SK-N-SH (cell line): ENCODE results near the gene RUFY2. TPM values are rescaled to one million over a fixed set of nuclear protein-coding genes. Genes with fewer than 3 reads are reported as not detected.

ENCODE experiments used
- CTCF ChIA-PET: fragments of 300-600, 350-600 bp; formaldehyde crosslinking; extraction: SDS; loops from one replicate; lab custom pipeline; 2021; lab: Yijun Ruan, JAX
- POLR2A ChIA-PET: fragments of 350-600 bp; sonication (Branson Sonifier 250); formaldehyde crosslinking; extraction: SDS; loops from one replicate; lab custom pipeline; 2020; ENCODE audit warnings: antibody characterized with exemption, inconsistent platforms; lab: Yijun Ruan, JAX
- DNase-seq: peaks from one replicate; pipeline ENCODE4 v3.0.0; 2012
- H2AFZ ChIP-seq: fragments of 200-600 bp; sonication (generic); 2 replicates; pipeline ENCODE4 v1.8.1; 2016; ENCODE audit warnings: antibody characterized with exemption, mild to moderate bottlenecking, low read depth
- H3F3A ChIP-seq: fragments of 200-600 bp; sonication (generic); replicated peaks from 2 replicates; pipeline ENCODE3; 2016; ENCODE audit warnings: antibody characterized with exemption, mild to moderate bottlenecking; ENCODE audit not compliant: insufficient read depth
- H3K27ac ChIP-seq, 2 experiments: fragments of 200-500 bp in 1 of 2; fragments of 200-600 bp in 1 of 2; sonication (Bioruptor generic) in 1 of 2; sonication (generic), shearing (Covaris generic) in 1 of 2; 2 replicates each; pipeline versions ENCODE4 v1.5.1 to v1.6.1; 2014 to 2016; ENCODE audit warnings: low read depth in 2 of 2, inconsistent platforms in 1 of 2, low read length in 1 of 2, mild to moderate bottlenecking in 1 of 2, mixed read lengths in 1 of 2
- H3K27me3 ChIP-seq: fragments of 200-600 bp; sonication (generic), shearing (Covaris generic); 2 replicates; pipeline ENCODE4 v1.6.1; 2016; ENCODE audit warnings: mixed run types; ENCODE audit not compliant: insufficient read depth
- H3K36me3 ChIP-seq, 2 experiments: fragments of 200-500 bp in 1 of 2; fragments of 200-600 bp in 1 of 2; sonication (Bioruptor generic) in 1 of 2; sonication (generic) in 1 of 2; replicated peaks in 1 of 2; 2 replicates each; pipeline versions ENCODE3 to v1.5.1; 2014 to 2016; ENCODE audit warnings: low read length in 1 of 2, mild to moderate bottlenecking in 1 of 2; ENCODE audit not compliant: insufficient read depth in 2 of 2, control insufficient read depth in 1 of 2
- H3K4me1 ChIP-seq, 2 experiments: fragments of 200-500 bp in 1 of 2; fragments of 200-600 bp in 1 of 2; sonication (Bioruptor generic) in 1 of 2; sonication (generic), shearing (Covaris generic) in 1 of 2; 2 replicates each; pipeline versions ENCODE4 v1.5.1 to v1.6.1; 2014 to 2016; ENCODE audit warnings: low read depth in 1 of 2, low read length in 1 of 2, mixed run types in 1 of 2; ENCODE audit not compliant: insufficient read depth in 2 of 2, control insufficient read depth in 1 of 2
- H3K4me2 ChIP-seq: fragments of 200-600 bp; sonication (generic), shearing (Covaris generic); 2 replicates; pipeline ENCODE4 v1.6.1; 2017; ENCODE audit warnings: mixed run types
- H3K4me3 ChIP-seq, 2 experiments: fragments of 200-500 bp in 1 of 2; fragments of 200-600 bp in 1 of 2; sonication (Bioruptor generic) in 1 of 2; sonication (generic), shearing (Covaris generic) in 1 of 2; 2 replicates each; pipeline versions ENCODE4 v1.5.1 to v1.8.1; 2014 to 2016; ENCODE audit warnings: low read depth in 2 of 2, inconsistent platforms in 1 of 2, low read length in 1 of 2, mild to moderate bottlenecking in 1 of 2, mixed read lengths in 1 of 2, moderate library complexity in 1 of 2
- H3K79me2 ChIP-seq: fragments of 200-600 bp; sonication (generic); 2 replicates; pipeline ENCODE4 v1.8.1; 2017; ENCODE audit warnings: mild to moderate bottlenecking; ENCODE audit not compliant: insufficient read depth
- H3K9ac ChIP-seq: fragments of 200-600 bp; sonication (generic); 2 replicates; pipeline ENCODE4 v1.6.1; 2017; ENCODE audit warnings: mixed run types
- H3K9me2 ChIP-seq: fragments of 200-600 bp; sonication (generic); 2 replicates; pipeline ENCODE4 v1.6.1; 2017; ENCODE audit warnings: mixed run types
- H3K9me3 ChIP-seq: fragments of 200-600 bp; sonication (generic); 2 replicates; pipeline ENCODE4 v1.6.1; 2017; ENCODE audit warnings: mixed run types, mild to moderate bottlenecking, moderate library complexity
- H4K20me1 ChIP-seq: fragments of 200-600 bp; sonication (generic); 2 replicates; pipeline ENCODE4 v1.6.1; 2017; ENCODE audit warnings: mild to moderate bottlenecking, mixed run types; ENCODE audit not compliant: insufficient read depth
- CHD2 ChIP-seq: fragments of 150-350 bp; IDR thresholded peaks from 2 replicates; pipeline ENCODE4 v1.6.1; 2018; ENCODE audit warnings: low read length; ENCODE audit not compliant: partially characterized antibody
- CTCF ChIP-seq: fragments of 200-600 bp; sonication (generic); IDR thresholded peaks from 2 replicates; pipeline ENCODE4 v1.6.1; 2017; ENCODE audit warnings: antibody characterized with exemption, mild to moderate bottlenecking, moderate library complexity
- ELF1 ChIP-seq: IDR thresholded peaks from 2 replicates; pipeline ENCODE4 v1.4.0; 2012
- EP300 ChIP-seq, 2 experiments: IDR thresholded peaks; 2 replicates each; pipeline versions ENCODE4 v1.4.0 to v1.6.1; 2012; ENCODE audit warnings: borderline replicate concordance in 1 of 2, low read depth in 1 of 2, low read length in 1 of 2
- FOSL2 ChIP-seq: IDR thresholded peaks from 2 replicates; pipeline ENCODE4 v1.4.0; 2012; ENCODE audit warnings: low read depth, mild to moderate bottlenecking, moderate library complexity, borderline replicate concordance
- FOXM1 ChIP-seq: IDR thresholded peaks from 2 replicates; pipeline ENCODE4 v1.4.0; 2012; ENCODE audit warnings: low read depth, mild to moderate bottlenecking
- GATA2 ChIP-seq: sonication (generic); formaldehyde crosslinking; IDR thresholded peaks from 2 replicates; pipeline ENCODE4 v1.5.0; 2020; ENCODE audit warnings: mild to moderate bottlenecking, missing genetic modification reagents
- JUND ChIP-seq: IDR thresholded peaks from 2 replicates; pipeline ENCODE4 v1.4.0; 2012
- MAX ChIP-seq: IDR thresholded peaks from 2 replicates; pipeline ENCODE4 v1.4.0; 2012; ENCODE audit warnings: low read depth
- MEF2A ChIP-seq: IDR thresholded peaks from 2 replicates; pipeline ENCODE4 v1.4.0; 2012; ENCODE audit warnings: low read depth, borderline replicate concordance
- NRF1 ChIP-seq: IDR thresholded peaks from 2 replicates; pipeline ENCODE4 v1.6.1; 2012; ENCODE audit warnings: low read depth, mild to moderate bottlenecking, low read length
- PBX3 ChIP-seq: IDR thresholded peaks from 2 replicates; pipeline ENCODE4; 2012
- RAD21 ChIP-seq: IDR thresholded peaks from 2 replicates; pipeline ENCODE4 v1.6.1; 2012; ENCODE audit warnings: mild to moderate bottlenecking, low read length
- REST ChIP-seq: IDR thresholded peaks from 2 replicates; pipeline ENCODE4 v1.6.1; 2012; ENCODE audit warnings: mild to moderate bottlenecking, low read depth, low read length, moderate library complexity
- RXRA ChIP-seq: IDR thresholded peaks from 2 replicates; pipeline ENCODE4 v1.4.0; 2012; ENCODE audit warnings: low read depth, mild to moderate bottlenecking, borderline replicate concordance
- TAF1 ChIP-seq: IDR thresholded peaks from 2 replicates; pipeline ENCODE4 v1.6.1; 2012; ENCODE audit warnings: low read depth, mild to moderate bottlenecking, low read length, moderate library complexity, borderline replicate concordance
- YY1 ChIP-seq: IDR thresholded peaks from 2 replicates; pipeline ENCODE4 v1.4.0; 2012; ENCODE audit warnings: low read depth, mild to moderate bottlenecking
- ZBTB33 ChIP-seq: IDR thresholded peaks from 2 replicates; pipeline ENCODE4 v1.4.0; 2012; ENCODE audit warnings: low read depth, borderline replicate concordance
- WGBS: methylation state at CpG from one replicate; pipeline ENCODE4 v1.1.6; 2017; ENCODE audit warnings: low lambda C conversion rate; 5-methylcytosine and 5-hydroxymethylcytosine counted together
- polyA plus RNA-seq, 3 experiments: library from polyadenylated mRNA; depleted of rRNA; stranded (reverse); fragments of >200 nt; gene quantifications; 2 replicates each; pipeline ENCODE4 v1.2.3, GENCODE V29; 2012

RUFY2 gene
- polyA plus RNA-seq, 1 of the 3 experiments (the other 2 are of a cell fraction): 6.2 TPM

- CTCF ChIA-PET: no interaction called here
- TF ChIP-seq RXRA: no peak
- TF ChIP-seq MEF2A: no peak
- no peak for TF ChIP-seq MAX
- no peak for TF ChIP-seq CHD2
- no peak for TF ChIP-seq JUND
- TF ChIP-seq YY1: no peak
- TF ChIP-seq CTCF: no peak
- TF ChIP-seq FOSL2: no peak
- no peak for TF ChIP-seq PBX3
- no peak for TF ChIP-seq TAF1
- no peak for TF ChIP-seq EP300 (IDR thresholded peaks at IDR 0.05; ENCODE audit: borderline replicate concordance in 1 of 2, low read depth in 1 of 2, low read length in 1 of 2)
- TF ChIP-seq REST: no peak
- TF ChIP-seq NRF1: no peak
- no peak for TF ChIP-seq GATA2 (CRISPR knock-in tag)
- no peak for TF ChIP-seq RAD21
- no peak for TF ChIP-seq ELF1
- no peak for TF ChIP-seq ZBTB33
- TF ChIP-seq FOXM1: no peak
- no peak overlapping the region for H3K9ac ChIP-seq
- H4K20me1 ChIP-seq: no peaks in the 10 kb centered on the region
- no peaks in the 10 kb centered on the region for H3K4me1 ChIP-seq
- no peaks in the 10 kb centered on the region for H3K79me2 ChIP-seq
- DNase-seq: no peak
- H3K27me3 ChIP-seq: no peaks in the 10 kb centered on the region
- no peak overlapping the region for H2AFZ ChIP-seq
- no peak overlapping the region for H3K27ac ChIP-seq
- H3K4me2 ChIP-seq: no peak overlapping the region
- 91% methylated on average over 2 of the region's 2 CpGs for WGBS
- H3F3A ChIP-seq: peaks cover 18% of the 10 kb centered on the region
- no peak overlapping the region for H3K4me3 ChIP-seq
- no peaks in the 10 kb centered on the region for H3K9me2 ChIP-seq
- POLR2A ChIA-PET: no interaction called here
- H3K36me3 ChIP-seq: peaks cover 31 to 68% of the 10 kb centered on the region in 2 experiments
- H3K9me3 ChIP-seq: no peaks in the 10 kb centered on the region
Measured at GRCh38 chr10:68365611-68366010, 41.5 kb downstream of the RUFY2 start.
